22Rv1 (cell line): ENCODE results near the gene SLC6A11.

ENCODE experiments used
- H3K27ac ChIP-seq: fragments of 450-650 bp; 2 replicates; pipeline ENCODE4 v1.5.1; 2017
- ZFX ChIP-seq: fragments of 450-650 bp; IDR thresholded peaks from 2 replicates; pipeline ENCODE4 v1.6.1; 2017; ENCODE audit warnings: antibody characterized with exemption, borderline replicate concordance
- TF ChIP-seq, protein P1 (sequence below): fragments of 450-650 bp; IDR thresholded peaks from 2 replicates; pipeline ENCODE4 v1.5.1; 2017; ENCODE audit warnings: mild to moderate bottlenecking

SLC6A11 gene

GRCh38 chr3:10841100-10841499, 25.1 kb downstream of the SLC6A11 start:
- no peak overlapping the region for H3K27ac ChIP-seq
- no peak for TF ChIP-seq ZFX
- TF ChIP-seq, protein P1, sequence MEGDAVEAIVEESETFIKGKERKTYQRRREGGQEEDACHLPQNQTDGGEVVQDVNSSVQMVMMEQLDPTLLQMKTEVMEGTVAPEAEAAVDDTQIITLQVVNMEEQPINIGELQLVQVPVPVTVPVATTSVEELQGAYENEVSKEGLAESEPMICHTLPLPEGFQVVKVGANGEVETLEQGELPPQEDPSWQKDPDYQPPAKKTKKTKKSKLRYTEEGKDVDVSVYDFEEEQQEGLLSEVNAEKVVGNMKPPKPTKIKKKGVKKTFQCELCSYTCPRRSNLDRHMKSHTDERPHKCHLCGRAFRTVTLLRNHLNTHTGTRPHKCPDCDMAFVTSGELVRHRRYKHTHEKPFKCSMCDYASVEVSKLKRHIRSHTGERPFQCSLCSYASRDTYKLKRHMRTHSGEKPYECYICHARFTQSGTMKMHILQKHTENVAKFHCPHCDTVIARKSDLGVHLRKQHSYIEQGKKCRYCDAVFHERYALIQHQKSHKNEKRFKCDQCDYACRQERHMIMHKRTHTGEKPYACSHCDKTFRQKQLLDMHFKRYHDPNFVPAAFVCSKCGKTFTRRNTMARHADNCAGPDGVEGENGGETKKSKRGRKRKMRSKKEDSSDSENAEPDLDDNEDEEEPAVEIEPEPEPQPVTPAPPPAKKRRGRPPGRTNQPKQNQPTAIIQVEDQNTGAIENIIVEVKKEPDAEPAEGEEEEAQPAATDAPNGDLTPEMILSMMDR, result no peak

DNA sequence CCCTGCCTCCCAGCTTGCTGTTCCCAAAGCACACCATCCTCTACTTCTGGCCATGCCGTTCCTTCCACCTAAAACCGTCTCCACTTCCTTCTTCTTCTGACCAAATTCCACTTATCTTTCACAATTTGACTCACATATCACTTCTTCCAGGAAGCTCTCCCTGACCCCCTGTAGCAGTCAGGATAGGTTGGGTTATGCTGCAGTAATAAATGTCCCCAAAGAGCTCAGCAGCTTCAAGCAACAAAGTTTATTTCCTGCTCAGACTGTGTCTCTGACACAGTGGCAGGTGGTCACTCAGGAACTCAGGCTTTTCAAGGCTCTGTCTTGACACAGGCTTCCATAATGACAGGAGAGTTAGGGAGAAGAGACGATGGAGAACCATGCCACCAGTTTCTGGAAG, 27.4 kb downstream of the SLC6A11 start:
- no peak overlapping the region for H3K27ac ChIP-seq
- TF ChIP-seq, protein P1, result no peak
- no peak for TF ChIP-seq ZFX

DNA sequence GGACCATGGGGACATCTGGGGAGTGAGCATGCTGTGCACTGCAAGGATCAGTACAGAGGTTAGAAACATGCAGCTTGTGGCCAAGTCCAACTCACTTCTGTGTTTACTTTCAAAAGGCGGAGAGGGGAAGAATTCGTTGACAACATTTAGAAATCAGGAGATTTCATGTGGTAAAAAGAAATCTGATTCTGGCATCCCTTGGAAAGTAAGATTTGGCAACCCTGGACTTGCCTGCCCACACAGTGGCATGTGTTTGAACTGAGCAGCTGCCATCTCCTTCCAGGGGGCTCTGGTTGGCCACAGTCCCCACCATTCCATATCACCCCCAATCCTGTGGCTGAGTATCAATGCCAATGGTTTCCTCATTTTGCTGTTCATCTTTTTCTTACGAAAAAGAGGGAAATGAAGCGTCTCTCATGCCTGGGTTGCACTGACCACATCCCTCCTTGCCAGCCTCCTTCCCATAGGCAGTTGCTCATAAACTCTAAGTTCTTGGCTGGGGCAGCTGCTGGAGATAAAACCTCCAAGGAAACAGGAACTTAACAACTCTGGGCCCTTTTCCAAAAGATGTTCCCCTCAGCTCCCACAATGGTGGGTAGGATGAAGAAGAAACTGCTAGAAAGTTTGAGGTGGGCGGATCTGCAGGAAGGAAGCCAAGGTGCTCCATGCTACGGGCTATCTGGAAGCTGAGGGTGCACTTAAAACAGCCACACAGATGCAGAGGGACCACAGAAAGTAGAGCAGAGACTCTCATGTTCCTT, 29.2 kb downstream of the SLC6A11 start:
- TF ChIP-seq, protein P1, result no peak
- TF ChIP-seq ZFX, result no peak
- H3K27ac ChIP-seq, result no peak overlapping the region

DNA sequence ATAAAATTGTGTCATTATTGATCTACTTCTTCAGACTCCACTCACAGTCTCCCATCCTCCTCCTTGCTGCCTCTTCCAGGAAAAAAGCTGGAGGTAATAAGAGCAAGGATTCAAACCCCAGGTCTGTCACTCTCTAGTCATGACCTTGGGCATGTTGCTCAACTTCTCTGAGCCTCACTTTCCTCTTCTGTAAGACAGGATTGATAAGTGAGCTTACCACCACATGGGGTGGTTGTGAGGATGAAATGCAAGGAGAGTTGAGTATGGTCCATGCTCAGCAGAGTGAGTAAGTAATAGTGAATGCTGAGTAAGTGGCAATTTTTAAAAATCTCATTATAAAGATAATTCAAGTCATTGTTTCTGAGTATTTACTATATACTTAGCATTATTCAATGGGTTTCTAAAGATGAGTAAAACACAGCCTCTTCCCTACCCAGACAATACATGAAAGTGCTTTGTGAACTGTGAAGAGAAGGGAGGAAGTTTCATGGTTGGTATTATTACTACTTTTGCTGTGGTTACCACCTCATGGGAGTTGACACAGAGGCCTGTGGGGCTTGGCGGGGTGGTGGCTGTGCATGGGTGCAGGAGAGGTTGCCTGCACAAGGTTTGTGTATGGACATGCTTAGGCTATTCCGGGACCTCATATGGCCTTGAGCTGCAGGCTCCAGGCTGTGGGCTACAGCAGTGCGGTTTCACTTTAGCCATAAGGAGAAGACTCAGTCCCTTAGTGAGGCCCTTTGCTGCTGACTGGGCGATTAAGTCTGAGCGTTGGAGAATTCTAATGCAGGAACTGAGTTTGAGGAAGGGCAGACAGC, 30.0 kb downstream of the SLC6A11 start:
- no peak overlapping the region for H3K27ac ChIP-seq
- no peak for TF ChIP-seq ZFX
- TF ChIP-seq, protein P1, result no peak

GRCh38 chr3:10846657-10846975, 30.6 kb downstream of the SLC6A11 start:
- TF ChIP-seq ZFX, result no peak
- no peak overlapping the region for H3K27ac ChIP-seq

GRCh38 chr3:10848261-10848660, 32.2 kb downstream of the SLC6A11 start:
- TF ChIP-seq, protein P1, result no peak
- no peak for TF ChIP-seq ZFX
- H3K27ac ChIP-seq, result no peak overlapping the region

- no peak overlapping the region for H3K27ac ChIP-seq
- TF ChIP-seq, protein P1, result no peak
- no peak for TF ChIP-seq ZFX
These were observed 36.2 kb downstream of the SLC6A11 start for GRCh38 chr3:10852066-10852808.
